H9 (cell line): ENCODE measurements around the gene UBE3B. TPM values are rescaled to one million over a fixed set of nuclear protein-coding genes. Genes with fewer than 3 reads are reported as not detected.

Experiments used
- DNase-seq: peaks from one replicate; pipeline ENCODE4 v3.0.0-alpha.2; 2017
- H2AFZ ChIP-seq: one replicate; pipeline ENCODE4 v1.6.1; 2013; ENCODE audit warnings: mild to moderate bottlenecking, low read length, control low read depth, moderate library complexity
- H2AK5ac ChIP-seq: 2 replicates; pipeline ENCODE4 v1.6.1; 2013; ENCODE audit warnings: low read length, control low read depth, mixed read lengths; ENCODE audit not compliant: insufficient read length
- H2BK120ac ChIP-seq: one replicate; pipeline ENCODE4 v1.6.1; 2013; ENCODE audit warnings: low read depth, mild to moderate bottlenecking, low read length, control low read depth, inconsistent platforms; ENCODE audit not compliant: poor library complexity, severe bottlenecking
- H2BK12ac ChIP-seq: 2 replicates; pipeline ENCODE4 v1.6.1; 2013; ENCODE audit warnings: low read length, control low read depth, mixed read lengths, low read depth; ENCODE audit not compliant: insufficient read length
- H2BK15ac ChIP-seq: 2 replicates; pipeline ENCODE4 v1.6.1; 2013; ENCODE audit warnings: low read depth, low read length, control low read depth
- H2BK20ac ChIP-seq: one replicate; pipeline ENCODE4 v1.6.1; 2013; ENCODE audit warnings: low read depth, mild to moderate bottlenecking, low read length, control low read depth, inconsistent platforms; ENCODE audit not compliant: poor library complexity, severe bottlenecking
- H2BK5ac ChIP-seq: 2 replicates; pipeline ENCODE4 v1.6.1; 2013; ENCODE audit warnings: low read length, control low read depth, mixed read lengths; ENCODE audit not compliant: insufficient read length
- H3K14ac ChIP-seq: 2 replicates; pipeline ENCODE4 v1.6.1; 2013; ENCODE audit warnings: low read length, control low read depth; ENCODE audit not compliant: insufficient read depth
- H3K18ac ChIP-seq: 2 replicates; pipeline ENCODE4 v1.6.1; 2013; ENCODE audit warnings: low read depth, mild to moderate bottlenecking, mixed read lengths, low read length, control low read depth; ENCODE audit not compliant: insufficient read length
- H3K23ac ChIP-seq: 2 replicates; pipeline ENCODE4 v1.6.1; 2013; ENCODE audit warnings: low read length, control low read depth, mixed read lengths, low read depth; ENCODE audit not compliant: insufficient read length
- H3K23me2 ChIP-seq: 2 replicates; pipeline ENCODE4 v1.6.1; 2013; ENCODE audit warnings: low read depth, mild to moderate bottlenecking, mixed read lengths, low read length, control low read depth; ENCODE audit not compliant: insufficient read length, poor library complexity, severe bottlenecking
- H3K27ac ChIP-seq: 2 replicates; pipeline ENCODE4 v1.5.1; 2013; ENCODE audit warnings: low read length, control low read depth, mixed read lengths, low read depth; ENCODE audit not compliant: insufficient read length
- H3K27me3 ChIP-seq: 2 replicates; pipeline ENCODE4 v1.6.1; 2013; ENCODE audit warnings: low read length, control low read depth, inconsistent platforms; ENCODE audit not compliant: insufficient read depth
- H3K4ac ChIP-seq: 2 replicates; pipeline ENCODE4 v1.6.1; 2013; ENCODE audit warnings: low read depth, mild to moderate bottlenecking, control low read depth, inconsistent platforms, low read length, moderate library complexity
- H3K4me1 ChIP-seq: 2 replicates; pipeline ENCODE4 v1.6.1; 2013; ENCODE audit warnings: low read length, control low read depth, inconsistent platforms; ENCODE audit not compliant: insufficient read depth
- H3K4me2 ChIP-seq: 2 replicates; pipeline ENCODE4 v1.6.1; 2013; ENCODE audit warnings: low read length, control low read depth, mixed read lengths; ENCODE audit not compliant: insufficient read length, insufficient read depth
- H3K56ac ChIP-seq: 2 replicates; pipeline ENCODE4 v1.6.1; 2013; ENCODE audit warnings: low read depth, mild to moderate bottlenecking, mixed read lengths, low read length, control low read depth; ENCODE audit not compliant: insufficient read length
- H3K79me1 ChIP-seq: 2 replicates; pipeline ENCODE4 v1.6.1; 2013; ENCODE audit warnings: low read depth, mild to moderate bottlenecking, moderate library complexity, low read length, control low read depth, inconsistent platforms; ENCODE audit not compliant: insufficient read depth, poor library complexity, severe bottlenecking
- H3K79me2 ChIP-seq: 2 replicates; pipeline ENCODE4 v1.6.1; 2013; ENCODE audit warnings: low read length, control low read depth, inconsistent platforms; ENCODE audit not compliant: insufficient read depth
- H3K9ac ChIP-seq: 2 replicates; pipeline ENCODE4 v1.6.1; 2013; ENCODE audit warnings: low read length, control low read depth, mixed read lengths; ENCODE audit not compliant: insufficient read length; ENCODE audit errors: extremely low read depth
- H3K9me3 ChIP-seq: one replicate; pipeline ENCODE4 v1.6.1; 2013; ENCODE audit warnings: low read depth, low read length, inconsistent platforms; ENCODE audit not compliant: control insufficient read depth
- H3T11ph ChIP-seq: one replicate; pipeline ENCODE4 v1.6.1; 2013; ENCODE audit warnings: mild to moderate bottlenecking, low read length, control low read depth, inconsistent platforms
- H4K20me1 ChIP-seq: one replicate; pipeline ENCODE4 v1.6.1; 2013; ENCODE audit not compliant: control insufficient read depth, insufficient read length, insufficient read depth
- H4K5ac ChIP-seq: 2 replicates; pipeline ENCODE4 v1.6.1; 2013; ENCODE audit warnings: low read depth, mild to moderate bottlenecking, mixed read lengths, low read length, control low read depth; ENCODE audit not compliant: insufficient read length
- H4K8ac ChIP-seq: replicated peaks from 2 replicates; pipeline ENCODE4 v1.6.1; 2013; ENCODE audit warnings: low read length, control low read depth, mixed read lengths, low read depth; ENCODE audit not compliant: insufficient read length
- H4K91ac ChIP-seq: 2 replicates; pipeline ENCODE4 v1.6.1; 2013; ENCODE audit warnings: low read depth, mild to moderate bottlenecking, moderate library complexity, mixed read lengths, low read length, control low read depth; ENCODE audit not compliant: insufficient read length
- H3K27ac Mint-ChIP-seq, 3 experiments: 2 replicates in 2 of 3; 3 replicates in 1 of 3; pipeline ENCODE4 v1.8.0; 2020 to 2021; ENCODE audit warnings: mixed read lengths in 3 of 3, mild to moderate bottlenecking in 1 of 3, moderate library complexity in 1 of 3
- H3K27me3 Mint-ChIP-seq: 2 replicates; pipeline ENCODE4 v1.8.0; 2021; ENCODE audit warnings: low read depth, mild to moderate bottlenecking, moderate library complexity, mixed read lengths
- H3K36me3 Mint-ChIP-seq, 3 experiments: 2 replicates in 2 of 3; 3 replicates in 1 of 3; pipeline ENCODE4 v1.8.0; 2020 to 2021; ENCODE audit warnings: low read depth in 3 of 3, mixed read lengths in 3 of 3; ENCODE audit not compliant: insufficient read depth in 1 of 3
- H3K4me1 Mint-ChIP-seq, 2 experiments: 2 replicates each; pipeline ENCODE4 v1.8.0; 2020; ENCODE audit warnings: mixed read lengths in 2 of 2
- H3K4me3 Mint-ChIP-seq, 2 experiments: 2 replicates in 1 of 2; 3 replicates in 1 of 2; pipeline ENCODE4 v1.8.0; 2020 to 2021; ENCODE audit warnings: mild to moderate bottlenecking in 2 of 2, mixed read lengths in 2 of 2, moderate library complexity in 1 of 2
- H3K9me3 Mint-ChIP-seq, 2 experiments: 2 replicates in 1 of 2; 3 replicates in 1 of 2; pipeline ENCODE4 v1.8.0; 2020; ENCODE audit warnings: mild to moderate bottlenecking in 2 of 2, mixed read lengths in 2 of 2, moderate library complexity in 1 of 2
- CTCF ChIP-seq: fragments of 200-600 bp; sonication (generic); conservative IDR thresholded peaks from 3 replicates; pipeline ENCODE4 v1.8.0; 2021; ENCODE audit warnings: antibody characterized with exemption, mild to moderate bottlenecking
- WGBS: extraction: QIAGEN DNeasy Blood & Tissue Kit; methylation state at CpG from one replicate; pipeline ENCODE4 v1.1.7; 2013; ENCODE audit warnings: missing lambda C conversion rate, low lambda C conversion rate, mixed read lengths; ENCODE audit not compliant: insufficient read length; ENCODE audit errors: extremely low coverage; 5-methylcytosine and 5-hydroxymethylcytosine counted together
- total RNA-seq: library from RNA; stranded (reverse); gene quantifications from 2 replicates; pipeline ENCODE4 v1.2.1, GENCODE V29; 2021

UBE3B gene
- total RNA-seq, 1 experiment from 2014 or later, result 24.2 TPM

- Histone ChIP-seq H3K18ac (no peak overlapping the region), H3K4me2 (no peak overlapping the region), H2BK120ac (no peak overlapping the region), H4K20me1 (no peaks in the 10 kb centered on the region), H2BK20ac (no peak overlapping the region), H3K27me3 (no peaks in the 10 kb centered on the region), H3K23ac (no peak overlapping the region), H3K9ac (no peak overlapping the region), H2AFZ (no peak overlapping the region), H3K9me3 (no peaks in the 10 kb centered on the region), H3K56ac (no peak overlapping the region), H3K14ac (no peak overlapping the region), H3K23me2 (peaks cover 21% of the 10 kb centered on the region), H4K8ac (no peak overlapping the region), H3K4ac (no peak overlapping the region), H3K4me1 (peaks cover 4% of the 10 kb centered on the region; the same call in 1 of the 2 replicates), H2BK5ac (no peak overlapping the region), H3T11ph (no peak overlapping the region), H2AK5ac (no peak overlapping the region), H3K79me2 (peaks cover 18% of the 10 kb centered on the region; the same call in 1 of the 2 replicates), H3K27ac (no peak overlapping the region), H4K91ac (no peak overlapping the region), H2BK12ac (no peak overlapping the region), H3K79me1 (peaks cover 6% of the 10 kb centered on the region), H4K5ac (no peak overlapping the region), H2BK15ac (no peak overlapping the region)
- no CpG with 5 or more reads among the region's 4 CpGs for WGBS
- no peak for TF ChIP-seq CTCF
- no peak for DNase-seq
- Mint-ChIP-seq H3K27ac (no peak overlapping the region), H3K4me1 (peaks cover 13 to 21% of the 10 kb centered on the region in 2 experiments), H3K36me3 (peaks cover 3 to 18% (median 16%) of the 10 kb centered on the region in 3 experiments; a peak in 5 of 7 replicates), H3K27me3 (no peaks in the 10 kb centered on the region), H3K9me3 (no peaks in the 10 kb centered on the region), H3K4me3 (no peak overlapping the region)
These were observed 2.9 kb downstream of the UBE3B start for GRCh38 chr12:109480356-109480755.
